ENCODE data around the gene FXYD2. TPM values are rescaled to one million over a fixed set of nuclear protein-coding genes. Genes with fewer than 3 reads are reported as not detected.

FXYD2 gene
- total and polyA plus RNA-seq, 2 experiments from 2014 or later, result not detected

DNA sequence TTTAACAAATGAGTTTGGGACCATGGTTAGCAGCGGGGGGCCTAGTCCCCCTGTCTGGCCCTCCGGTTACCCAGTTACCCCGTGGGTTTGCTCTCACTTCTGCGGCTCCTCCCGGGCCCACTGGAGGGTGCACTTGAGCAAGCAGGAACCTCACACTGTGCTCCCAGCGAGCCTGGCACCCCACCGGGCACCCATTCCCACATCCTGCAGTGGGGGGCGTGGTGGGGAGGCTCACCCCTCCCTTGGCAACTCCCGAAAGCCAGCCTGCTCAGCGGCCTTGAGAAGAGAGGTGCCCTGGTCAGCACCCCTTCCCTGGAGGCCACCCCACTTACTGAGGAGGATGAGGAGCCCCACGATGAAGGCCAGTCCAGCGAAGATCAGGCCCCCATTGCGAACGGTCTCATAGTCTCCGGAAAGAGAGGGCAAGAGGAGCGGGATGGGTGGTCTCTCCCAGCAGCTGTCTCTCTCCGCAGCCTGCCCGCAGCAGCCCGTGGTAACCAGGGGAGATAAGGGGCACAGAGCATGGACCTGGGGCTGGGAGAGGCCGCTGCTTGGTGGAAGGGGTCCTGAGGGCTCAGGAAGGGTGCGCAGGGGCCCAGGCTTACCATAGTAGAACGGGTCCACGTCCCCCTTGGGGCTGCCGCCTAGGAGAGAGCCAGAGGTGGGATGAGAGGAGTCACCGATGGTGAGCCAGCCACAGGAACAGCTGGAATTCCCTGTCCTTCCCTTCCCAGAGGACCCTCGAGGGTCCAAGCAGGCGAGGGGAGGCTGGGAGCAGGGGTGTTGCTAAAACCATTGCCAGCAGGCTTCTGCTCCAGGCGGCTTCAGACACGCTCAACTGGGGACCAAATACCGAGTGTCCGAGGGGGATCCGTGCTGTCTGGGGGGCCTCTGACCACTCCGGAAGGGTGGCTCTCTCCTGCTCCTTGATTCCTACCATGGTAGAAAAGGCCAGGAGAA lies 2.2 kb downstream of the FXYD2 start:
- Histone ChIP-seq H2AFZ (no peak overlapping the region), H3K9me2 (ENCODE audit: insufficient read depth) (no peaks in the 10 kb centered on the region), H3K4me3 (no peak overlapping the region), H3K4me2 (ENCODE audit: unreplicated experiment) (no peak overlapping the region), H3K9ac (no peak overlapping the region), H3K27me3 (replicated peaks; ENCODE audit: insufficient read depth) (0 out of 2 replicates have a peak, but pooled peaks cover 11% of the 10 kb centered on the region), H3K36me3 (ENCODE audit: low read depth) (no peaks in the 10 kb centered on the region), H3K27ac (no peak overlapping the region), H3F3A (ENCODE audit: insufficient read depth) (no peaks in the 10 kb centered on the region), H4K20me1 (ENCODE audit: insufficient read depth) (no peaks in the 10 kb centered on the region), H3K9me3 (ENCODE audit: low read depth) (no peaks in the 10 kb centered on the region), H3K79me2 (ENCODE audit: insufficient read depth) (no peaks in the 10 kb centered on the region), H3K4me1 (ENCODE audit: insufficient read depth) (no peaks in the 10 kb centered on the region)
- in situ Hi-C loops (cut with MboI), result no loop called here
- peak; percentile 41 for DNase-seq
- WGBS, 2 experiments (ENCODE audit: low coverage in 1 of 2, low lambda C conversion rate in 2 of 2, missing lambda C conversion rate in 2 of 2), result 61 to 67% methylated on average over 32 to 33 of the region's 33 CpGs
- TF ChIP-seq EZH2 (IDR thresholded peaks at IDR 0.05; ENCODE audit: insufficient read depth, poor library complexity, severe bottlenecking) (no peak), EZH2phosphoT487 (IDR thresholded peaks at IDR 0.05; ENCODE audit: insufficient read depth, low read depth) (no peak)

DNA sequence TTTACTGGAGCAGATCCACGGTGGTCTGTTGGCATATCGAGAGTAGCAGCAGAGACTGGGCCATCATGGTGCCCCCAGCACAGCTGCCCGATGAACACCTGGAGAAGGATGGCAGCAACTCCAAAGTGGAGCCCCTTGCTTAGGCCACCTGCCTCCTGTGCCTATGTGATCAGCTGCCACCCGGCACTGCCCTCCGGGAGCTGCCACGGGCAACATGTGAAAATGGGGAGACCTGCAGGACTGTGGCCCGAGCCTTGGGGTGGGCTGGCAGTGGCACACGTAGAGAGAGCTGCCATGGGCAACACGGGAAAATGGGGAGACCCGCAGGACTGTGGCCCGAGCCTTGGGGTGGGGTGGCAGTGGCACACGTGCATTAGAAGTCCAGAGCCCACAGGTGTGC lies 3.1 kb downstream of the FXYD2 start:
- WGBS, 2 experiments (ENCODE audit: low coverage in 1 of 2, low lambda C conversion rate in 2 of 2, missing lambda C conversion rate in 2 of 2), result 60 to 71% methylated on average over 11 to 12 of the region's 12 CpGs
- Histone ChIP-seq H3K4me3 (no peak overlapping the region), H3K9ac (no peak overlapping the region), H3K9me3 (ENCODE audit: low read depth) (no peaks in the 10 kb centered on the region), H3K36me3 (ENCODE audit: low read depth) (no peaks in the 10 kb centered on the region), H3K27ac (no peak overlapping the region), H3K79me2 (ENCODE audit: insufficient read depth) (no peaks in the 10 kb centered on the region), H3K4me2 (ENCODE audit: unreplicated experiment) (no peak overlapping the region), H3K4me1 (ENCODE audit: insufficient read depth) (no peaks in the 10 kb centered on the region), H2AFZ (no peak overlapping the region), H3F3A (ENCODE audit: insufficient read depth) (no peaks in the 10 kb centered on the region), H3K9me2 (ENCODE audit: insufficient read depth) (no peaks in the 10 kb centered on the region), H3K27me3 (replicated peaks; ENCODE audit: insufficient read depth) (0 out of 2 replicates have a peak, but pooled peaks cover 6% of the 10 kb centered on the region), H4K20me1 (ENCODE audit: insufficient read depth) (no peaks in the 10 kb centered on the region)
- no peak for TF ChIP-seq EZH2phosphoT487 (IDR thresholded peaks at IDR 0.05; ENCODE audit: insufficient read depth, low read depth)
- TF ChIP-seq EZH2 (IDR thresholded peaks at IDR 0.05; ENCODE audit: insufficient read depth, poor library complexity, severe bottlenecking), result no peak
- in situ Hi-C loops (cut with MboI), result no loop called here
- DNase-seq, result no peak

DNA sequence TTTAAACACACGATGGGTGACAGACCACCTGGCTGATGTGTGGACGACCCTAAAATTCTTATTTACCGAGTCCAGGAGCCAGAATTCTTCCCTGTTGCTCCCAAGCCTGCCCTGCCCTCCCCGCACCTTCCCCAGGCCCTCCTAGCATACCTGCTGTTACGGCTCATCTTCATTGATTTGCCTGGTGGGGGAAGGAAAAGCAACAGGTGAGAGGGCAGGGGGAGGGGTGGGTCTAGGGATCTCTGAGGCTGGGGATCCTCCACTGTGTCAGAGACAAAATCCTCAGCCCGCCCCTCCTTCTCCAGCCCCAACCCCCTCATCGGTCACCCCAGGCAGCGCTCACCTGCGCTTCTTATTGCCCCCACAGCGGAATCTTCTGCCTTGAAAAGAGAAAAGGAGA lies 4.0 kb downstream of the FXYD2 start:
- no peak for DNase-seq
- H3K9ac ChIP-seq, result no peak overlapping the region
- no peaks in the 10 kb centered on the region for H3K9me3 ChIP-seq (ENCODE audit: low read depth)
- no peak overlapping the region for H3K27ac ChIP-seq
- H3K79me2 ChIP-seq (ENCODE audit: insufficient read depth), result no peaks in the 10 kb centered on the region
- H3K36me3 ChIP-seq (ENCODE audit: low read depth), result no peaks in the 10 kb centered on the region
- H4K20me1 ChIP-seq (ENCODE audit: insufficient read depth), result no peaks in the 10 kb centered on the region
- no peaks in the 10 kb centered on the region for H3K9me2 ChIP-seq (ENCODE audit: insufficient read depth)
- H3K4me1 ChIP-seq (ENCODE audit: insufficient read depth), result no peaks in the 10 kb centered on the region
- H3F3A ChIP-seq (ENCODE audit: insufficient read depth), result no peaks in the 10 kb centered on the region
- no peak for TF ChIP-seq EZH2phosphoT487 (IDR thresholded peaks at IDR 0.05; ENCODE audit: insufficient read depth, low read depth)
- TF ChIP-seq EZH2 (IDR thresholded peaks at IDR 0.05; ENCODE audit: insufficient read depth, poor library complexity, severe bottlenecking), result no peak
- 69 to 77% methylated on average over 8 to 10 of the region's 10 CpGs for WGBS, 2 experiments (ENCODE audit: low coverage in 1 of 2, low lambda C conversion rate in 2 of 2, missing lambda C conversion rate in 2 of 2)
- H3K4me3 ChIP-seq, result no peak overlapping the region
- in situ Hi-C loops (cut with MboI), result no loop called here
- 0 out of 2 replicates have a peak, but pooled peaks cover 5% of the 10 kb centered on the region for H3K27me3 ChIP-seq (replicated peaks; ENCODE audit: insufficient read depth)
- no peak overlapping the region for H2AFZ ChIP-seq
- H3K4me2 ChIP-seq (ENCODE audit: unreplicated experiment), result no peak overlapping the region

DNA sequence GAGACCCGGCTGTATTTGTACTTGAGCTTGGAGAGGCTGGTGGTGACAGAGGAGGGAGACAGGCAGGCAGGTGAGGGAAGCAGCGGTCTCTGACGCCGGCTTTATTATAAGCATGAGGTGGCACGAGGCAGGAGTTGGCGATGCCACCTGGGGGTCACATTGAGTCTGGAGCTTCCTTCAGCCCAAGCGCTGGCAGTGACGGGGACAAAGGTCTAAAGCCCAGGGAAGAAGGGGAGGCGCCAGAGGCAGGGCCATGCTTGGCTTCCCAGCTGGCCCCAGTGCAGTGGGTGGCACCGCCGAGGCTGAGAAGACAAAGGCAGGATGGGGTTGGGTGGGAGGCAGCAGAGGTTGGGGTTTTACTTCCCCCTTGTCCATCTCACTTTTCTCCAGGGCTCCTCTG lies 4.5 kb downstream of the FXYD2 start:
- Histone ChIP-seq H4K20me1 (ENCODE audit: insufficient read depth) (no peaks in the 10 kb centered on the region), H3K9me2 (ENCODE audit: insufficient read depth) (no peaks in the 10 kb centered on the region), H3F3A (ENCODE audit: insufficient read depth) (no peaks in the 10 kb centered on the region), H3K27ac (no peak overlapping the region), H3K36me3 (ENCODE audit: low read depth) (no peaks in the 10 kb centered on the region), H3K4me1 (ENCODE audit: insufficient read depth) (no peaks in the 10 kb centered on the region), H3K4me3 (no peak overlapping the region), H3K27me3 (replicated peaks; ENCODE audit: insufficient read depth) (0 out of 2 replicates have a peak, but pooled peaks cover 5% of the 10 kb centered on the region), H3K79me2 (ENCODE audit: insufficient read depth) (no peaks in the 10 kb centered on the region), H2AFZ (no peak overlapping the region), H3K9ac (no peak overlapping the region), H3K9me3 (ENCODE audit: low read depth) (no peaks in the 10 kb centered on the region), H3K4me2 (ENCODE audit: unreplicated experiment) (no peak overlapping the region)
- WGBS, 2 experiments (ENCODE audit: low coverage in 1 of 2, low lambda C conversion rate in 2 of 2, missing lambda C conversion rate in 2 of 2), result 58 to 62% methylated on average over 11 of the region's 11 CpGs
- no peak for DNase-seq
- TF ChIP-seq EZH2 (IDR thresholded peaks at IDR 0.05; ENCODE audit: insufficient read depth, poor library complexity, severe bottlenecking), result no peak
- TF ChIP-seq EZH2phosphoT487 (IDR thresholded peaks at IDR 0.05; ENCODE audit: insufficient read depth, low read depth), result no peak
- in situ Hi-C loops (cut with MboI), result no loop called here

All from GM23248 (cell line).